Urinary bladder (tissue), 4 donors: Measurements from ENCODE around the gene MSRB3. TPM values are rescaled to one million over a fixed set of nuclear protein-coding genes. Genes with fewer than 3 reads are reported as not detected.

Source experiments
- DNase-seq: peaks from one replicate; pipeline ENCODE4 v3.0.0-alpha.2; 2015; ENCODE audit errors: extremely low spot score
- H3K27ac ChIP-seq: one replicate; pipeline ENCODE4 v1.5.1; 2013; ENCODE audit warnings: low read depth, mild to moderate bottlenecking, moderate library complexity
- H3K36me3 ChIP-seq: one replicate; pipeline ENCODE4 v1.6.1; 2013; ENCODE audit warnings: mild to moderate bottlenecking, moderate library complexity; ENCODE audit not compliant: insufficient read depth
- H3K4me1 ChIP-seq: one replicate; pipeline ENCODE4 v1.6.1; 2013; ENCODE audit warnings: mild to moderate bottlenecking, moderate library complexity; ENCODE audit not compliant: insufficient read depth
- H3K4me3 ChIP-seq: one replicate; pipeline ENCODE4 v1.5.1; 2013; ENCODE audit warnings: low read depth, low read length
- WGBS: extraction: QIAGEN DNeasy Blood & Tissue Kit; methylation state at CpG from one replicate; pipeline ENCODE4 v1.1.7; 2013; 5-methylcytosine and 5-hydroxymethylcytosine counted together
- polyA plus RNA-seq: library from polyadenylated mRNA; stranded (reverse); fragments of 200-250 nt; gene quantifications from one replicate; pipeline ENCODE4 v1.2.3, GENCODE V29; 2013
- total RNA-seq: library from RNA; depleted of rRNA; stranded (reverse); fragments of >200 nt; gene quantifications from one replicate; pipeline ENCODE4 v1.2.3, GENCODE V29; 2014
- donor health status: healthy with polysubstance abuse.
- donor health status: healthy.

The MSRB3 gene
- total and polyA plus RNA-seq, 2 donors, result 143 to 158 TPM

DNA sequence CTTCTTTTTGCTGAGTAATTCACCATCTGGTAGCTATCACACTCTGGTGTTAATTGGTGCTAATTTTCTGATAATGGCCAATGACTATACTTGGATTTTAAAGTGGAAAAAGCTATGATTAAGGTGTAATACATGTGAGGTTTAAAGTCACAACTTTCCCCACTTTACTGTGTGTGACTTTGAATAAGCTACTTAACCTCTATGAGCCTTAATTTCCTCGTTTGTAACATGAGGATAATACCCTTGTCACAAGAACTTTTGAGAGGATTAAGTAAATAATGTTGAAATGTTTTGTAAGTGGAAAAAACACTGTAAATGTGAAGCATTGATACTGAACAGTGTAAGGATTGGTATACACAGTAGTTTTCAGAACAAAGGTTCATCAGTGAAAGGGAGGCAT is 65.3 kb downstream of the MSRB3 start:
- Histone ChIP-seq H3K4me3 (no peak overlapping the region), H3K4me1 (no peaks in the 10 kb centered on the region), H3K27ac (no peak overlapping the region), H3K36me3 (no peaks in the 10 kb centered on the region)
- no peak for DNase-seq
- WGBS, result 66% methylated on average over 1 of the region's 1 CpG

DNA sequence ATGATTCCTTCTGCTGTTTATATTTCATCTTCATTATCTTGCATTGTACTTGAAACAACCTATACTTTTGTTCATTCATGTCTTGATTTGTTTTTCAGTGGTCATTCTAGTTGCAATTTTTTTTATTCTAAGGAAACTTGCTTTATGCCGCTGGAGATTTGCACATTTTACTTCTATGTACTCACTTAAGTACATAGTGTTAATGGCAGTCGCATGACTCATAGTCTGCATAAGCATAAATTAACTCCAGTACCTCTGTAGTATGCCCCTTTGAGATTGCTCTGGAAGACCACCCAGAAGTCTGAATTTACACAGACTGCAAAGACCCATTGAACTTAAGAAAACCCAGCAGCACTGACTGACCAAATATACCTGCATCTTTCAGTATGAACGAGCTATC is 77.0 kb downstream of the MSRB3 start:
- no peak for DNase-seq
- Histone ChIP-seq H3K4me3 (no peak overlapping the region), H3K27ac (no peak overlapping the region), H3K36me3 (no peaks in the 10 kb centered on the region), H3K4me1 (no peaks in the 10 kb centered on the region)
- 77% methylated on average over 3 of the region's 3 CpGs for WGBS

DNA sequence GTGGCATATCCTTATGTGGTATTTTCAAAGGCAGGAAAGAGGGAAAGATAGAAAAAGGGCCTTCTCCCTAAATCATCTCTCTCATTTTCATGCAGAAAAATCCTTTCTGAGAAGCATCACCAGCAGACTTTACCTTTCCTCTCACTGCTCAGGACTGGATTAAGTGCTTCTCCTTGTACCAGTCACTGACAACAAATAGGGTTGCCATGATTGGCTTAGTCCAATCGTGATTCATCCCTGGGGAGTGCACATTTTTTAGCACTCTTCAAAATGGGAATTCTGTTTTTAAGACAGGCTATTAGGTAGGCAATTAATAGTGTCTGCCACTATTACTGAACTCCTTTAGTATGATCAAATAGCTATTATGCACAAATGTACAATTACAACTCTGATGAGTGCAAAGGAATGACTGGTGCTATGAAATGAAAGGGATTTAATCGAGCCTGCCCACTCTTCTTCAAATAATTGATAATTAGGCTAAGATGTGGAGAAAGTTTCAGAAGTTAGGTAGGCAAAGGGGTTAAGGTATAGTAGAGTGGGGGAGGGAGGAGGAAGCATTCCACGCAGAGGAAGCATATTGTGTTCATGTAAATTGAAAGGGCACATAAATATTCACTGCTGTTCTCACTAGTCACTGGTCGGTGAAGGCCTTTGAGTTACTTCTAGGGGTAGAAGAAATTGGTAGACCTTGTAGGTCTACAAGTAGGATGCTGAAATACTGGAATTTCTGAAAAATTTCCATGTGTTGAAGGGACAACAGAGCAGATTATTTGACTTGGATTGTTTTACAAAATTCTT is 84.0 kb downstream of the MSRB3 start:
- Histone ChIP-seq H3K4me1 (no peaks in the 10 kb centered on the region), H3K36me3 (no peaks in the 10 kb centered on the region), H3K4me3 (no peak overlapping the region), H3K27ac (no peak overlapping the region)
- no peak for DNase-seq
- WGBS, result 55% methylated on average over 4 of the region's 4 CpGs

DNA sequence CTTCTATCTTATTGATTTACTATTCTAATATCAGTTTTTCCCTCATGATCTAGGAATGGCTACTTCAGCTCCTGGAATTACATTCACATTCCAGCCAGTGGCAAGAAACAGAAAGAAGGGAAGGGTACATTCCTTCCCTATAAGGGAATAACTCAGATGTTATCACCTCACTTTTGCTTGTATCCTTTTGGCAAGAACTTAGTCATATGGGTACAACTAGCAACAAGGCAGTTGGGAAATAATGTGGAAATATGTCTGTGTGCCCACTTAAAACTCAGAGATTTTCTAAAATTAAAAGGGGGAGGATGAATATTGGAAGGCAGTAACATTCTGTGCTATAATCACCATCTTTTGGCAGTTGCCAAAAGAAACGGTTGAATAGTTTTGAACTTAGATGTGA is 85.6 kb downstream of the MSRB3 start:
- H3K4me1 ChIP-seq, result no peaks in the 10 kb centered on the region
- WGBS, result 77% methylated on average over 1 of the region's 1 CpG
- H3K36me3 ChIP-seq, result no peaks in the 10 kb centered on the region
- H3K27ac ChIP-seq, result no peak overlapping the region
- no peak overlapping the region for H3K4me3 ChIP-seq
- no peak for DNase-seq

DNA sequence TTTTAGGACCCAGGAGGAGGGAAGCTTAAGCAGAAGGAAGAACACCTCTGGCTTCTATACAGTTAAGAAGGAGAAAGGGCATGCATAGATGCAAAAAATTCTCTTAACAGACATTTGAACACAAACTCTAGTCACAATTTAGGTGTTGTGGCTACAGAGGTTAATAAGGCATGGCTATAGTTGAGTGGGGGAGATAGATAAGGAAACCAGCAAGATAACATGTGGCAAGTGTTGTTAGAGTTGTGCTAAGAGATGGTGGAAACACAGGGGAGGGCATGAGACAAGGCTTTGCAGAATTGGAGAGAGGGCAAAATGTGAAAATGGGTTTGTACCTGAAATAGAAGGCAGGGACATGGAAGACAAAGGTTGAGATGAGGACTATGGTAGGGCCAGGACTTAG is 88.9 kb downstream of the MSRB3 start:
- H3K4me3 ChIP-seq, result no peak overlapping the region
- DNase-seq, result no peak
- no peaks in the 10 kb centered on the region for H3K36me3 ChIP-seq
- H3K27ac ChIP-seq, result no peak overlapping the region
- H3K4me1 ChIP-seq, result no peaks in the 10 kb centered on the region

DNA sequence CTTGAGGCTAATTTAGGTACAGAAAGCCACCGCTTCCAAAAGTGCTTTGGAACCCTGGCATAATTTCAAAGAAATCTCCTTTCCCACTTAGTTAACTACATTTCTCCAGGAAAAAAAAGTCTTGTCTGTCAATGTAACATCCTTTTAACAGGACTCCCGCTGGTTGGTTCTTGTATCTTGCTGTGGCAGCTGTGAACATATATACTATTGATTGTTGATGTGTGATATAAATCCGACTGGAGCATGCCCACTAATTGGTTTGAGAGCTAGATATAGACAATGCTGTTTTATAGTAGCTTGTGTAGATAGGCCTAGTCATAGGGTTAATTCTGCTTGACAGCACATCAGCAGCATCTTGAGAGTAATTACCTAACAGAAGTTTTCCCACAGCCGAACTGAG is 89.6 kb downstream of the MSRB3 start:
- 71% methylated on average over 4 of the region's 4 CpGs for WGBS
- Histone ChIP-seq H3K4me1 (no peaks in the 10 kb centered on the region), H3K27ac (no peak overlapping the region), H3K4me3 (no peak overlapping the region), H3K36me3 (no peaks in the 10 kb centered on the region)
- no peak for DNase-seq

DNA sequence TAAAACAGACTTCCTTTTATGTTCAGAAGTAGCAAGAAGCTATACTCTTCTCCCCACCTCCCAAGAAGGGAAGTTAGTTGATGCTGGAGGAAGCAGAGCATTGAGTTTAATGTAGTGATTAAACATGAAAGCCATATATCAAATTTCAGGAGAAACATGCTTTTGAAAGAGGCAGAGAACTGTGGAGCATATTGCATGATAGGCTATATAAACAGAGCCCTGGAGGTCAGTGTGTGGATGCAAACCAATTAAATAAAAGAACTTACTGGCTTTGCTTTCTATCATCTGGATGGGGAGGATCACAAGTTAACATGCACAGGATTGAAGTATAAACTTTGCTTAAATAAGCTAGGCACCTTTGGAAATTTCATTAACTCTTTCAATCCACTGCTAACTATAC is 94.1 kb downstream of the MSRB3 start:
- no peak for DNase-seq
- Histone ChIP-seq H3K4me3 (no peak overlapping the region), H3K36me3 (no peaks in the 10 kb centered on the region), H3K4me1 (no peaks in the 10 kb centered on the region), H3K27ac (no peak overlapping the region)

DNA sequence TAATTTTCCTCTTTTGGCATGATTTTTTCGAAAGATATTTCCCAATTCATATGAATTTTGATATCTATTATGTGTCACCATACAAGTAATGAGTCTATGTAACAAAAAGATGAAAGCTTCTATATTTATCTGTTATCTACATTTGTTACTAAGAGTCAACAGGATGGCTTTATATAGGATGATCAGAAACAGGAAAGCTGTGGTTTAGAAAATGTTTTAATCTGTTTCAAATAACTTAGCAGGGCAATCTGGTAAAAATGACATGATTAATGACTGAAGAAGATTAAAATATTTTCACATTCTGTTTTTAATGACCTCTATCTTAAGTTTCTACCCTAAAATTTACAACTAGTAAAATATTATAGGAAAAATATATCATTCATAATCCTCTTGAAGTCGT is 105.8 kb downstream of the MSRB3 start:
- H3K27ac ChIP-seq, result no peak overlapping the region
- DNase-seq, result no peak
- H3K4me3 ChIP-seq, result no peak overlapping the region
- H3K4me1 ChIP-seq, result no peaks in the 10 kb centered on the region
- no peaks in the 10 kb centered on the region for H3K36me3 ChIP-seq
- WGBS, result 60% methylated on average over 2 of the region's 2 CpGs

DNA sequence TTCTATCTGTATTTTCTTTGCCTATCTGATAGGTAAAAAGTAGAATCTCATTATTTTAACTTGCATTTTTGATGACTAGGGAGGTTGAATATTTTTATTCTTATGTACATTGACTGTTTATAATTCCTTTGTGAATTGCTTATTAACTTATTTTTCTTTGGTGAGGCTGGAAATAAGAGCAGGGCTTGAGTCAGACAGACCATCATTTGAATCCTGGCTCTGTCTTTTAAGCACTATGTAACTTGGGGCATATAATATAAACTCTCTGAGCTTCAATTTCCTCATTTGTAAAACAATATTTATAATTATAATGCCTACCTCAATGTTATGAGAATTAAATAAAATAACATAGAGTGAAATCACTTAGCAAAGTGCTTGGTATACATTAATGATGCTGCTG is 108.9 kb downstream of the MSRB3 start:
- H3K4me1 ChIP-seq, result no peaks in the 10 kb centered on the region
- H3K27ac ChIP-seq, result no peak overlapping the region
- no peak overlapping the region for H3K4me3 ChIP-seq
- DNase-seq, result no peak
- H3K36me3 ChIP-seq, result no peaks in the 10 kb centered on the region

DNA sequence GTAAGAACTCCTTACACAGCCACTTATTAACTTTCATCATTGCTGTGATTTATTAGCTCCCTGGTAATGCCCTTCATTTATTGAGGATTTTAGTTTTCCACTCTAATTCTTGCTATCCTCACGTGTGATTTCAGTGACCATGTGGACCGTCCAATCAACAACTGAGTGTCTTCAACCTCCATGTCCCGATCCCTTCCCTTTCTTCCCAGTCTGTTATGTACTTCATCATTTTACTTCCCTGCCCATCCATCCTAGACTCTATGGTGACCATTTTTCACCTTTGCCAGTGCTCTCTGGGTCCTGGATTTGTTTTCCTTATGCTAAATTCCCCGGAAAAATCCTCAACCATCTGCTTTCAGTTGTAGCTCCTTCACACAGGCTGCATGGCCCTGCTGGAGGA is 111.0 kb downstream of the MSRB3 start:
- WGBS, result 77% methylated on average over 4 of the region's 4 CpGs
- Histone ChIP-seq H3K4me1 (no peaks in the 10 kb centered on the region), H3K36me3 (no peaks in the 10 kb centered on the region), H3K4me3 (no peak overlapping the region), H3K27ac (no peak overlapping the region)
- no peak for DNase-seq

DNA sequence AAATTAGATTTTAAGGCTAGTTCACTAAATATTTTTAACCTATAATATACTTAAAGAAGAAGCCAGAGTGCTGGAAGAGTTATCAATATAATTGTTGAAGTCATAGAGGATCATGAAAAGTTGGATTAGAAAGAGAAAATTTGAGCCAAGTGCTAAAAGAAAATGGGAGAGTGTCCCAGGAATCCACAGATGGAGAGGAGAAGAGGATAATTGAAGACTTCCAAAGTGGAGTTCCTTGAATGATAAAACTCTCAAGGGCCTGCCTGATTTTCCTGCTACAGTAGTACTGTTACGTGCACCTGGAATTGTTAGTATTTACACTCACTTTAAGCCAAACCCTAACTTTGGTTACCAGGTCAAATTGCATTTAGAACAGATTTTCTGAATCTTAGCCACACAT is 113.2 kb downstream of the MSRB3 start:
- H3K27ac ChIP-seq, result no peak overlapping the region
- 81% methylated on average over 1 of the region's 1 CpG for WGBS

DNA sequence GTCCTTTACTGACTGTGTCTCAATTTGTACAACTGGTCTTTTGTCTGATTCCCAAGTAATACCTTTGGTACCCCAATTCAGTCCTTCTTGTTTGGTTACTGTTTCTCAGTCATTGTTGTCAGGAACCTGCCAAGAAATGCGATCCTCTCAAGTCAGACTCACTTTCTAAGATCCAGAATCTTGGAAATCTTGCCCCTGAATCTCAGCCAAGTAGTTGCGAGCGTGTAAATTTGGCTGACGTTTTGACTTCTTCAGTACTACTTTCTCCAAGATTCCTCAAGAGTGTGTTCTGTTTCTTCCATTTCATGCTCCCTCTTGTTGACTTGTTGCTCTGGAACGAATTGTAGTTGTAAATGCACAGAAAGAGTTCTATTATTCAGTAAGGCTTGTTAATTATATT is 114.0 kb downstream of the MSRB3 start:
- Histone ChIP-seq H3K4me1 (no peaks in the 10 kb centered on the region), H3K36me3 (no peaks in the 10 kb centered on the region), H3K27ac (no peak overlapping the region), H3K4me3 (no peak overlapping the region)
- no peak for DNase-seq
- 46% methylated on average over 5 of the region's 5 CpGs for WGBS

More for the DNA sequence above, 113.2 kb downstream of the MSRB3 start:
- Histone ChIP-seq H3K4me3 (no peak overlapping the region), H3K36me3 (no peaks in the 10 kb centered on the region), H3K4me1 (no peaks in the 10 kb centered on the region)
- DNase-seq, result no peak

DNA sequence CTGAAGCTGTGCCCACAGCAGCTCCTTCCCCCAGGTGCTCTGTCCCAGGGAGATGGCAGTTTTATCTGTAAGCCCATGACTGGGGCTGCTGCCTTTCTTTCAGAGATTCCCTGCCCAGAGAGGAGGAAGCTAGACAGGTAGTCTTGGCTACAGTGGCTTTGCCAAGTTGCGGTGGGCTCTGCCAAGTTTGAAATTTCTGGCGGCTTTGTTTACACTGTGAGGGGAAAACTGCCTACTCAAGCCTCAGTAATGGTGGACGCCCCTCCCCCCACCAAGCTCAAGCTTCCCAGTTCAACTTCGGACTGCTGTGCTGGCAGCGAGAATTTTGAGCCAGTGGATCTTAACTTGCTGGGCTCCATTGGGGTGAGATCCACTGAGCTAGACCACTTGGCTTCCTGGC is 124.7 kb downstream of the MSRB3 start:
- no peak for DNase-seq
- H3K27ac ChIP-seq, result no peak overlapping the region
- no peaks in the 10 kb centered on the region for H3K36me3 ChIP-seq
- 81% methylated on average over 5 of the region's 5 CpGs for WGBS
- H3K4me1 ChIP-seq, result no peaks in the 10 kb centered on the region
- H3K4me3 ChIP-seq, result no peak overlapping the region

DNA sequence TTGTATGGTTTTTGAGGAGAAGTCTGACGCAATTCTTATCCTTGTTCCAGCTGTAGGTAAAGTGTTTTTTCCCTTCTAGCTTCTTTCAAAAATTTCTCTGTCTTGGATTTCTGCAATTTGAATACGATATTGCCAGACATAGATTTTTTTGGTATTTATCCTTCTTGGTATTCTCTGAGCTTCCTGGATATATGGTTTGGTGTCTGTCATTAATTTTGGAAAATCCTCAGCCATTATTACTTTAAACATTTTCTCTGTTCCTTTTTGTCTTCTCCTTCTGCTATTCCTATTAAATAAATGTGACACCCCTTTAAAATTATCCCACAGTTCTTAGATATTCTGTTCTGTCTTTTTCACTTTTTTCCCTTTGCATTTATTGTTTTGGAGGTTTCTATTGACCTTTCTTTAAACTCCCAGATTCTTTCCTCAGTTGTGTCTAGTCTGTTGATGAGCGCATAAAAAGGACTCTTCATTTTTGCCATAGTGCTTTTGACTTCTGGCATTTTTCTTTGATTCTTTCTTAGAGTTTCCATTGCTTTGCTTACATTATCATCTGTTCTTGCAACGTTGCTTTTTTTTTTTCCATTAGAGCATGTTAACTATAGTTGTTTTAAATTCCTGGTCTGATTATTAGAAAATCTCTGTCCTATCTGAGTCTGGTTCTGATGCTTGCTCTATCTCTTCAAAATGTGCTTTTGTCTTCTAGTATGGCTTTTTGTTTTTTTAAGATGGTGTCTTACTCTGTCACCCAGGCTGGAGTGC is 129.1 kb downstream of the MSRB3 start:
- H3K36me3 ChIP-seq, result no peaks in the 10 kb centered on the region
- no peaks in the 10 kb centered on the region for H3K4me1 ChIP-seq
- DNase-seq, result no peak
- no peak overlapping the region for H3K27ac ChIP-seq
- 86% methylated on average over 4 of the region's 4 CpGs for WGBS
- no peak overlapping the region for H3K4me3 ChIP-seq
